CD14-positive monocyte (primary cell): Measurements from ENCODE around the gene IL23R. TPM values are rescaled to one million over a fixed set of nuclear protein-coding genes. Genes with fewer than 3 reads are reported as not detected.

Experiments
- DNase-seq, 3 donors: peaks; one replicate each; pipeline ENCODE4 v3.0.0-alpha.2; 2011 to 2022
- H2AFZ ChIP-seq: 2 replicates; pipeline ENCODE4 v1.6.0; 2012; ENCODE audit warnings: mild to moderate bottlenecking, low read depth, low read length, inconsistent platforms; ENCODE audit not compliant: insufficient read depth, poor library complexity, severe bottlenecking
- H3K27ac ChIP-seq, 2 donors: 1 replicate in 1 of 2; 2 replicates in 1 of 2; pipeline ENCODE4 v1.5.1; 2012 to 2013; ENCODE audit warnings: low read length in 2 of 2, control low read depth in 1 of 2, inconsistent platforms in 1 of 2, low read depth in 1 of 2, mild to moderate bottlenecking in 1 of 2
- H3K27me3 ChIP-seq, 2 donors: one replicate each; pipeline versions ENCODE4 v1.6.0 to v1.6.1; 2011 to 2013; ENCODE audit warnings: low read length in 2 of 2; ENCODE audit not compliant: control insufficient read depth in 2 of 2, insufficient read depth in 2 of 2
- H3K36me3 ChIP-seq, 2 donors: replicated peaks in 1 of 2; 1 replicate in 1 of 2; 2 replicates in 1 of 2; pipeline versions ENCODE4 v1.5.1 to v1.6.1; 2012 to 2013; ENCODE audit warnings: low read length in 2 of 2, control low read depth in 1 of 2, inconsistent platforms in 1 of 2, mild to moderate bottlenecking in 1 of 2; ENCODE audit not compliant: insufficient read depth in 2 of 2, control insufficient read depth in 1 of 2
- H3K4me1 ChIP-seq, 2 donors: 1 replicate in 1 of 2; 2 replicates in 1 of 2; pipeline versions ENCODE4 v1.5.1 to v1.6.1; 2012 to 2013; ENCODE audit warnings: low read length in 2 of 2, control low read depth in 1 of 2, inconsistent platforms in 1 of 2, mild to moderate bottlenecking in 1 of 2, moderate library complexity in 1 of 2; ENCODE audit not compliant: insufficient read depth in 2 of 2, control insufficient read depth in 1 of 2
- H3K4me2 ChIP-seq: replicated peaks from 2 replicates; pipeline ENCODE3; 2012; ENCODE audit warnings: low read length, moderate library complexity, mild to moderate bottlenecking; ENCODE audit not compliant: poor library complexity, severe bottlenecking; ENCODE audit errors: extremely low read depth
- H3K4me3 ChIP-seq, 3 experiments: fragments of 200-600 bp in 1 of 3; sonication (generic) in 1 of 3; replicated peaks in 1 of 3; 1 replicate in 2 of 3; 2 replicates in 1 of 3; pipeline ENCODE4 v1.5.1; 2011 to 2013; ENCODE audit warnings: low read length in 3 of 3, mild to moderate bottlenecking in 3 of 3, control low read depth in 2 of 3, low read depth in 2 of 3, inconsistent platforms in 1 of 3, moderate library complexity in 1 of 3
- H3K79me2 ChIP-seq: 2 replicates; pipeline ENCODE4 v1.6.0; 2012; ENCODE audit warnings: mild to moderate bottlenecking, control low read depth, inconsistent platforms, low read length, moderate library complexity; ENCODE audit not compliant: insufficient read depth
- H3K9ac ChIP-seq: 2 replicates; pipeline ENCODE4 v1.6.0; 2017; ENCODE audit warnings: low read length, mild to moderate bottlenecking; ENCODE audit not compliant: insufficient read depth, poor library complexity, severe bottlenecking
- H3K9me3 ChIP-seq, 2 donors: replicated peaks in 1 of 2; 1 replicate in 1 of 2; 2 replicates in 1 of 2; pipeline versions ENCODE4 v1.5.1 to v1.6.1; 2012 to 2013; ENCODE audit warnings: low read length in 2 of 2, control low read depth in 1 of 2; ENCODE audit not compliant: control insufficient read depth in 1 of 2, insufficient read depth in 1 of 2
- H4K20me1 ChIP-seq: 2 replicates; pipeline ENCODE4 v1.6.0; 2012; ENCODE audit warnings: mild to moderate bottlenecking, low read length, control low read depth, moderate library complexity; ENCODE audit not compliant: insufficient read depth
- H3K27ac Mint-ChIP-seq, 7 donors: one replicate each; pipeline ENCODE4 v1.8.0; 2020; ENCODE audit warnings: mild to moderate bottlenecking in 7 of 7, mixed read lengths in 7 of 7, moderate library complexity in 6 of 7, inconsistent platforms in 2 of 7
- H3K27me3 Mint-ChIP-seq, 3 donors: one replicate each; pipeline ENCODE4 v1.8.0; 2021 to 2022; ENCODE audit warnings: low read depth in 3 of 3, mild to moderate bottlenecking in 3 of 3, mixed read lengths in 3 of 3, moderate library complexity in 3 of 3, inconsistent platforms in 1 of 3
- H3K36me3 Mint-ChIP-seq, 2 donors: one replicate each; pipeline ENCODE4 v1.8.0; 2020; ENCODE audit warnings: mixed read lengths in 2 of 2, inconsistent platforms in 1 of 2, mild to moderate bottlenecking in 1 of 2
- H3K4me1 Mint-ChIP-seq: one replicate; pipeline ENCODE4 v1.8.0; 2020; ENCODE audit warnings: mild to moderate bottlenecking, mixed read lengths
- H3K4me3 Mint-ChIP-seq, 2 donors: one replicate each; pipeline ENCODE4 v1.8.0; 2020; ENCODE audit warnings: mild to moderate bottlenecking in 2 of 2, mixed read lengths in 2 of 2, moderate library complexity in 1 of 2
- H3K9me3 Mint-ChIP-seq, 7 donors: one replicate each; pipeline ENCODE4 v1.8.0; 2020 to 2022; ENCODE audit warnings: mixed read lengths in 7 of 7, mild to moderate bottlenecking in 6 of 7, moderate library complexity in 6 of 7, inconsistent platforms in 2 of 7
- WGBS: methylation state at CpG from one replicate; pipeline ENCODE4 v1.1.5; 2013; ENCODE audit warnings: missing lambda C conversion rate; ENCODE audit not compliant: insufficient coverage; 5-methylcytosine and 5-hydroxymethylcytosine counted together
- intact Hi-C, 2 donors: fragments of 100-400 bp; cut with micrococcal nuclease; formaldehyde crosslinking; loops; one replicate each; pipeline versions ENCODE4 v1.15.0 to v1.15.1; 2023
- polyA plus RNA-seq, 3 donors: library from polyadenylated mRNA; depleted of rRNA in 1 of 3; unstranded in 2 of 3; stranded (reverse) in 1 of 3; fragments of 300-500 nt in 2 of 3; fragments of >200 nt in 1 of 3; fragmentation: Illumina TruSeq in 2 of 3; gene quantifications; 1 replicate in 2 of 3; 2 replicates in 1 of 3; pipeline ENCODE4 v1.2.3, GENCODE V29; 2012 to 2021
- TF ChIP-seq, protein P1 (sequence below): fragments of 200-600 bp; IDR thresholded peaks from one replicate; pipeline ENCODE4 v1.8.0; 2022; ENCODE audit warnings: antibody characterized with exemption, mild to moderate bottlenecking

IL23R gene
- polyA plus RNA-seq, 3 donors: not detected

- H3K36me3 ChIP-seq: no peaks in the 10 kb centered on the region
- no peak overlapping the region for H3K4me2 ChIP-seq
- H4K20me1 ChIP-seq: no peaks in the 10 kb centered on the region
- no peaks in the 10 kb centered on the region for H3K36me3 Mint-ChIP-seq
- no peaks in the 10 kb centered on the region for H3K79me2 ChIP-seq
- H3K27me3 Mint-ChIP-seq: peaks cover 2 to 6% (median 3%) of the 10 kb centered on the region in 3 donors
- no peak overlapping the region for H2AFZ ChIP-seq
- intact Hi-C loops: no loop called here
- H3K4me1 ChIP-seq: no peaks in the 10 kb centered on the region
- DNase-seq: no peak
- H3K27ac ChIP-seq: no peak overlapping the region
- H3K27me3 ChIP-seq: no peaks in the 10 kb centered on the region
- no peak overlapping the region for H3K4me3 Mint-ChIP-seq
- no peak overlapping the region for H3K4me3 ChIP-seq
- 100% methylated on average over 2 of the region's 2 CpGs for WGBS
- H3K9me3 ChIP-seq: no peaks in the 10 kb centered on the region
- peaks cover 0 to 3% (median 1%) of the 10 kb centered on the region in 7 donors for H3K9me3 Mint-ChIP-seq
- no peak overlapping the region for H3K9ac ChIP-seq
- no peak overlapping the region for H3K27ac Mint-ChIP-seq
- TF ChIP-seq, protein P1, sequence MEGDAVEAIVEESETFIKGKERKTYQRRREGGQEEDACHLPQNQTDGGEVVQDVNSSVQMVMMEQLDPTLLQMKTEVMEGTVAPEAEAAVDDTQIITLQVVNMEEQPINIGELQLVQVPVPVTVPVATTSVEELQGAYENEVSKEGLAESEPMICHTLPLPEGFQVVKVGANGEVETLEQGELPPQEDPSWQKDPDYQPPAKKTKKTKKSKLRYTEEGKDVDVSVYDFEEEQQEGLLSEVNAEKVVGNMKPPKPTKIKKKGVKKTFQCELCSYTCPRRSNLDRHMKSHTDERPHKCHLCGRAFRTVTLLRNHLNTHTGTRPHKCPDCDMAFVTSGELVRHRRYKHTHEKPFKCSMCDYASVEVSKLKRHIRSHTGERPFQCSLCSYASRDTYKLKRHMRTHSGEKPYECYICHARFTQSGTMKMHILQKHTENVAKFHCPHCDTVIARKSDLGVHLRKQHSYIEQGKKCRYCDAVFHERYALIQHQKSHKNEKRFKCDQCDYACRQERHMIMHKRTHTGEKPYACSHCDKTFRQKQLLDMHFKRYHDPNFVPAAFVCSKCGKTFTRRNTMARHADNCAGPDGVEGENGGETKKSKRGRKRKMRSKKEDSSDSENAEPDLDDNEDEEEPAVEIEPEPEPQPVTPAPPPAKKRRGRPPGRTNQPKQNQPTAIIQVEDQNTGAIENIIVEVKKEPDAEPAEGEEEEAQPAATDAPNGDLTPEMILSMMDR: no peak
- peaks cover 5% of the 10 kb centered on the region for H3K4me1 Mint-ChIP-seq
Observed at GRCh38 chr1:67159233-67159632, 7.0 kb upstream of the IL23R start.

DNA sequence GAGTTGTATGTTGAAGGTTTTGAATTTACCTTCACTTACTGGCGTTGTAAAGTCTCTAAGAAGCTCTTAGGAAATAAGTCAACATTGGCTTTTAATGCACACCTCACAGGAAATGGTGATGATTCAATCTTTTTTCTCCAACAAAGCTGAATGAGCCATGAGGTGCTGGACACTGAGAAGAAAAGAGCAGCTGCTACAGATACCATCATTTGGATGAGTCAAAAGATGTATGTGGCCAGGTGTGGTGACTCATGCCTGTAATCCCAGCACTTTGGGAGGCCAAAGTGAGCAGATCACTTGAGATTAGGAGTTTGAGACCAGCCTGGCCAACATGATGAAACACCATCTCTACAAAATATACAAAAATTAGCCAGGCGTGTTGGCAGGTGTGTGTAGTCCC, 3.3 kb upstream of the IL23R start:
- no peak overlapping the region for H3K9ac ChIP-seq
- H3K9me3 ChIP-seq: no peaks in the 10 kb centered on the region
- TF ChIP-seq, protein P1: no peak
- no peak overlapping the region for H3K4me3 Mint-ChIP-seq
- no peaks in the 10 kb centered on the region for H3K36me3 ChIP-seq
- no peak overlapping the region for H3K27ac ChIP-seq
- H3K4me1 ChIP-seq: no peaks in the 10 kb centered on the region
- H2AFZ ChIP-seq: no peak overlapping the region
- H3K4me1 Mint-ChIP-seq: no peaks in the 10 kb centered on the region
- peaks cover 2 to 6% (median 5%) of the 10 kb centered on the region in 3 donors for H3K27me3 Mint-ChIP-seq
- no peak overlapping the region for H3K27ac Mint-ChIP-seq
- H3K4me2 ChIP-seq: no peak overlapping the region
- no peaks in the 10 kb centered on the region for H3K27me3 ChIP-seq
- no peaks in the 10 kb centered on the region for H3K36me3 Mint-ChIP-seq
- peaks cover 0 to 3% (median 0%) of the 10 kb centered on the region in 7 donors for H3K9me3 Mint-ChIP-seq
- WGBS: no CpG with 5 or more reads among the region's 2 CpGs
- H3K79me2 ChIP-seq: no peaks in the 10 kb centered on the region
- DNase-seq: no peak
- intact Hi-C loops: no loop called here
- H4K20me1 ChIP-seq: no peaks in the 10 kb centered on the region
- H3K4me3 ChIP-seq: no peak overlapping the region
